Naive thymus-derived CD4-positive, alpha-beta T cell (primary cell): ENCODE data around the gene TRAF5. TPM values are rescaled to one million over a fixed set of nuclear protein-coding genes. Genes with fewer than 3 reads are reported as not detected.
A peak's percentile ranks its signal among the peaks of the same experiment; 100 is the strongest.
"Not testable (repeated sequence)": the region's sequence is repeated elsewhere in the genome, so short reads cannot be mapped to it uniquely, and the experiment has no call there.

Experiments used
- ATAC-seq: fragments of 150-1000 bp; cut with Tn5 transposase; 2 replicates; pipeline ENCODE4 v1.10.0; 2021; ENCODE audit warnings: mild to moderate bottlenecking, moderate library complexity
- CTCF ChIA-PET: fragments of 350-600 bp; sonication (Branson Sonifier 250); formaldehyde crosslinking; loops from one replicate; lab custom pipeline; 2021; ENCODE audit warnings: antibody characterized with exemption; lab: Charles Lee
- POLR2A ChIA-PET: fragments of 350-600 bp; sonication (Branson Sonifier 250); formaldehyde crosslinking; loops from one replicate; lab custom pipeline; 2021; ENCODE audit warnings: antibody characterized with exemption, inconsistent platforms; lab: Charles Lee
- DNase-seq, 9 donors: peaks; one replicate each; pipeline versions ENCODE4 v3.0.0 to v3.0.0-alpha.2; 2020 to 2022; ENCODE audit warnings: mixed read lengths in 1 of 9
- H3K27ac ChIP-seq: one replicate; pipeline ENCODE4 v1.7.0; 2013; ENCODE audit warnings: mild to moderate bottlenecking, low read depth, low read length, moderate library complexity
- H3K27me3 ChIP-seq, 2 donors: one replicate each; pipeline ENCODE4 v1.7.0; 2013; ENCODE audit warnings: low read length in 2 of 2, mild to moderate bottlenecking in 2 of 2, moderate library complexity in 2 of 2; ENCODE audit not compliant: control insufficient read depth in 2 of 2, insufficient read depth in 2 of 2
- H3K36me3 ChIP-seq, 3 experiments: 1 replicate in 2 of 3; 2 replicates in 1 of 3; pipeline ENCODE4 v1.7.0; 2013; ENCODE audit warnings: low read length in 3 of 3, mild to moderate bottlenecking in 3 of 3, moderate library complexity in 1 of 3; ENCODE audit not compliant: insufficient read depth in 3 of 3, control insufficient read depth in 2 of 3
- H3K4me1 ChIP-seq, 2 donors: one replicate each; pipeline ENCODE4 v1.7.0; 2013; ENCODE audit warnings: low read length in 2 of 2, mild to moderate bottlenecking in 2 of 2, moderate library complexity in 1 of 2; ENCODE audit not compliant: control insufficient read depth in 2 of 2, insufficient read depth in 2 of 2
- H3K4me3 ChIP-seq: 2 replicates; pipeline ENCODE4 v1.7.0; 2013; ENCODE audit warnings: mild to moderate bottlenecking, low read length
- H3K9me3 ChIP-seq, 3 experiments: 1 replicate in 2 of 3; 2 replicates in 1 of 3; pipeline ENCODE4 v1.7.0; 2013; ENCODE audit warnings: low read length in 3 of 3; ENCODE audit not compliant: control insufficient read depth in 2 of 3
- H3K27ac Mint-ChIP-seq, 9 donors: one replicate each; pipeline ENCODE4 v1.8.0; 2020 to 2022; ENCODE audit warnings: mixed read lengths in 9 of 9, mild to moderate bottlenecking in 8 of 9, moderate library complexity in 5 of 9, inconsistent platforms in 2 of 9
- H3K27me3 Mint-ChIP-seq, 5 donors: one replicate each; pipeline ENCODE4 v1.8.0; 2021 to 2022; ENCODE audit warnings: mixed read lengths in 5 of 5, mild to moderate bottlenecking in 1 of 5
- H3K36me3 Mint-ChIP-seq, 5 donors: one replicate each; pipeline ENCODE4 v1.8.0; 2020 to 2022; ENCODE audit warnings: mixed read lengths in 5 of 5, mild to moderate bottlenecking in 3 of 5, inconsistent platforms in 1 of 5
- H3K4me1 Mint-ChIP-seq, 7 donors: one replicate each; pipeline ENCODE4 v1.8.0; 2020 to 2022; ENCODE audit warnings: mixed read lengths in 7 of 7, mild to moderate bottlenecking in 3 of 7, inconsistent platforms in 1 of 7
- H3K4me3 Mint-ChIP-seq, 10 donors: one replicate each; pipeline ENCODE4 v1.8.0; 2020 to 2022; ENCODE audit warnings: mild to moderate bottlenecking in 10 of 10, mixed read lengths in 10 of 10, moderate library complexity in 6 of 10, inconsistent platforms in 2 of 10
- H3K9me3 Mint-ChIP-seq, 11 donors: one replicate each; pipeline ENCODE4 v1.8.0; 2020 to 2022; ENCODE audit warnings: mixed read lengths in 11 of 11, mild to moderate bottlenecking in 4 of 11, inconsistent platforms in 1 of 11, moderate library complexity in 1 of 11
- intact Hi-C, 2 donors: fragments of 100-400 bp; cut with micrococcal nuclease; formaldehyde crosslinking; loops; one replicate each; pipeline ENCODE4 v1.15.1; 2023
- polyA plus RNA-seq, 2 donors: library from polyadenylated mRNA; unstranded; fragments of 300-500 nt; fragmentation: Illumina TruSeq; gene quantifications; one replicate each; pipeline ENCODE4 v1.2.3, GENCODE V29; 2021
- total RNA-seq, 6 experiments: library from RNA in 5 of 6; stranded (reverse) in 5 of 6; gene quantifications; 1 replicate in 5 of 6; 2 replicates in 1 of 6; pipeline ENCODE4 v1.2.3 and lab custom pipeline; 2021 to 2026

TRAF5 gene
- total and polyA plus RNA-seq, 7 experiments from 2014 or later, result 19.1 to 72.2 (median 41.5) TPM

- Mint-ChIP-seq H3K4me1 (peaks cover 6 to 22% (median 16%) of the 10 kb centered on the region in 7 donors), H3K36me3 (peaks cover 14 to 54% (median 18%) of the 10 kb centered on the region in 5 donors), H3K4me3 (peak overlapping the region in 4 of 10 donors; percentile 11 to 53 (median 44)), H3K27ac (peak overlapping the region in 1 of 9 donors; percentile 39), H3K9me3 (peaks cover 4 to 36% (median 18%) of the 10 kb centered on the region in 11 donors)
- ATAC-seq, POLR2A ChIA-PET, H3K27me3 ChIP-seq, H3K27ac ChIP-seq, H3K9me3 ChIP-seq, H3K27me3 Mint-ChIP-seq, CTCF ChIA-PET, H3K36me3 ChIP-seq, intact Hi-C loops, H3K4me3 ChIP-seq, H3K4me1 ChIP-seq: not testable (repeated sequence)
- DNase-seq, result peak in 5 of 9 donors; percentile 18 to 46 (median 35)
Observed at GRCh38 chr1:211407749-211408148, 81.1 kb downstream of the TRAF5 start.

- Histone ChIP-seq H3K36me3 (no peaks in the 10 kb centered on the region), H3K9me3 (no peaks in the 10 kb centered on the region), H3K27me3 (no peaks in the 10 kb centered on the region), H3K4me3 (no peak overlapping the region), H3K4me1 (peaks cover 0 to 5% of the 10 kb centered on the region in 2 donors), H3K27ac (no peak overlapping the region)
- peaks cover 0 to 39% (median 16%) of the 10 kb centered on the region in 11 donors for H3K9me3 Mint-ChIP-seq
- ATAC-seq (no peak), DNase-seq (no peak)
- ChIA-PET POLR2A (no interaction called here), CTCF (no interaction called here)
- H3K4me1 Mint-ChIP-seq, result peaks cover 5 to 26% (median 23%) of the 10 kb centered on the region in 7 donors
- peaks cover 5 to 34% (median 13%) of the 10 kb centered on the region in 5 donors for H3K36me3 Mint-ChIP-seq
- intact Hi-C loops, result loop anchor here in 1 of 2 donors (10.0 kb wide), 1 partner anchor 103 kb away; no protein-coding TSS in a partner anchor
- no peak overlapping the region for H3K27ac Mint-ChIP-seq
- peaks cover 0 to 12% (median 0%) of the 10 kb centered on the region in 5 donors for H3K27me3 Mint-ChIP-seq
- H3K4me3 Mint-ChIP-seq, result no peak overlapping the region
Observed at GRCh38 chr1:211411639-211412038, 85.0 kb downstream of the TRAF5 start.

GRCh38 chr1:211415700-211416099 is 89.1 kb downstream of the TRAF5 start:
- no peak for ATAC-seq
- POLR2A ChIA-PET, result interaction anchor here (0.6 kb wide), 1 partner anchor 79 kb away, joined by 4 read pairs; no protein-coding TSS in a partner anchor
- Histone ChIP-seq H3K36me3 (no peaks in the 10 kb centered on the region), H3K4me1 (peaks cover 0 to 6% of the 10 kb centered on the region in 2 donors), H3K27me3 (no peaks in the 10 kb centered on the region), H3K9me3 (no peaks in the 10 kb centered on the region), H3K27ac (no peak overlapping the region), H3K4me3 (no peak overlapping the region)
- peak overlapping the region; percentile 23 to 85 (median 70) for H3K4me3 Mint-ChIP-seq
- H3K36me3 Mint-ChIP-seq, result peaks cover 0 to 15% (median 5%) of the 10 kb centered on the region in 5 donors
- H3K27ac Mint-ChIP-seq, result peak overlapping the region in 5 of 9 donors; percentile 7 to 75 (median 49)
- no peak for DNase-seq
- intact Hi-C loops, result loop anchor here (2.0 to 10.0 kb wide), 3 partner anchors 61 to 99 kb away; no protein-coding TSS in a partner anchor
- CTCF ChIA-PET, result interaction anchor here (1.4 to 2.1 kb wide), 2 partner anchors 35 to 92 kb away, joined by 4 to 5 read pairs; no protein-coding TSS in a partner anchor
- H3K27me3 Mint-ChIP-seq, result peaks cover 0 to 9% (median 0%) of the 10 kb centered on the region in 5 donors
- peaks cover 1 to 20% (median 15%) of the 10 kb centered on the region in 7 donors for H3K4me1 Mint-ChIP-seq
- peaks cover 0 to 19% (median 4%) of the 10 kb centered on the region in 11 donors for H3K9me3 Mint-ChIP-seq

- DNase-seq, result peak in 7 of 9 donors; percentile 1 to 50 (median 12)
- H3K27ac ChIP-seq, H3K27me3 ChIP-seq, H3K4me1 ChIP-seq, POLR2A ChIA-PET, H3K36me3 ChIP-seq, H3K9me3 ChIP-seq, H3K4me3 ChIP-seq, H3K27me3 Mint-ChIP-seq: not testable (repeated sequence)
- H3K4me1 Mint-ChIP-seq, result peaks cover 1 to 20% (median 15%) of the 10 kb centered on the region in 7 donors
- CTCF ChIA-PET, result interaction anchor here (1.4 to 2.1 kb wide), 2 partner anchors 35 to 93 kb away, joined by 4 to 5 read pairs; no protein-coding TSS in a partner anchor
- peaks cover 0 to 19% (median 4%) of the 10 kb centered on the region in 11 donors for H3K9me3 Mint-ChIP-seq
- H3K36me3 Mint-ChIP-seq, result peaks cover 0 to 14% (median 5%) of the 10 kb centered on the region in 5 donors
- H3K4me3 Mint-ChIP-seq, result peak overlapping the region; percentile 23 to 85 (median 70)
- peak overlapping the region in 5 of 9 donors; percentile 7 to 75 (median 49) for H3K27ac Mint-ChIP-seq
- intact Hi-C loops, result loop anchor here (2.0 to 10.0 kb wide), 3 partner anchors 61 to 99 kb away; no protein-coding TSS in a partner anchor
- ATAC-seq, result peak; percentile 75
Observed at GRCh38 chr1:211416246-211416627, 89.6 kb downstream of the TRAF5 start.

GRCh38 chr1:211416628-211417323 is 90.1 kb downstream of the TRAF5 start:
- H3K9me3 ChIP-seq, H3K36me3 ChIP-seq, H3K4me1 ChIP-seq, H3K27me3 ChIP-seq, H3K27ac ChIP-seq, POLR2A ChIA-PET, H3K27me3 Mint-ChIP-seq, H3K4me3 ChIP-seq: not testable (repeated sequence)
- Mint-ChIP-seq H3K36me3 (peaks cover 0 to 11% (median 0%) of the 10 kb centered on the region in 5 donors), H3K27ac (peak overlapping the region in 6 of 9 donors; percentile 27 to 83 (median 54)), H3K4me3 (peak overlapping the region; percentile 47 to 83 (median 76)), H3K4me1 (peaks cover 1 to 20% (median 15%) of the 10 kb centered on the region in 7 donors), H3K9me3 (peaks cover 0 to 19% (median 4%) of the 10 kb centered on the region in 11 donors)
- intact Hi-C loops, result loop anchor here (2.0 to 10.0 kb wide), 3 partner anchors 60 to 98 kb away; no protein-coding TSS in a partner anchor
- DNase-seq (peak in 8 of 9 donors; percentile 3 to 66 (median 22)), ATAC-seq (peak; percentile 63)
- CTCF ChIA-PET, result interaction anchor here (1.4 to 2.1 kb wide), 2 partner anchors 36 to 94 kb away, joined by 4 to 5 read pairs; no protein-coding TSS in a partner anchor

- POLR2A ChIA-PET, result no interaction called here
- H3K4me1 Mint-ChIP-seq, result peaks cover 1 to 20% (median 15%) of the 10 kb centered on the region in 7 donors
- CTCF ChIA-PET, result no interaction called here
Observed at GRCh38 chr1:211420389-211420788, 93.8 kb downstream of the TRAF5 start.

More at GRCh38 chr1:211420389-211420788, 93.8 kb downstream of the TRAF5 start:
- intact Hi-C loops, result no loop called here
- H3K27me3 ChIP-seq, result no peaks in the 10 kb centered on the region
- DNase-seq (no peak), ATAC-seq (no peak)
- H3K9me3 Mint-ChIP-seq, result peaks cover 0 to 7% (median 0%) of the 10 kb centered on the region in 11 donors
- H3K36me3 ChIP-seq, result no peaks in the 10 kb centered on the region
- no peak overlapping the region for H3K27ac ChIP-seq
- H3K27me3 Mint-ChIP-seq, result no peaks in the 10 kb centered on the region
- peak overlapping the region in 1 of 9 donors; percentile 17 for H3K27ac Mint-ChIP-seq
- no peak overlapping the region for H3K4me3 ChIP-seq
- H3K4me3 Mint-ChIP-seq, result no peak overlapping the region
- H3K4me1 ChIP-seq, result peaks cover 0 to 6% of the 10 kb centered on the region in 2 donors
- no peaks in the 10 kb centered on the region for H3K9me3 ChIP-seq
- peaks cover 0 to 5% (median 0%) of the 10 kb centered on the region in 5 donors for H3K36me3 Mint-ChIP-seq
